SK-N-DZ (cell line): Measurements from ENCODE around the gene LEMD1.
"Not testable (repeated sequence)": the region's sequence is repeated elsewhere in the genome, so short reads cannot be mapped to it uniquely, and the experiment has no call there.

Experiments
- DNase-seq: peaks from one replicate; pipeline ENCODE4 v3.0.0-alpha.2; 2015; ENCODE audit warnings: low spot score

Gene LEMD1

GRCh38 chr1:205447457-205448341 is 25.8 kb upstream of the LEMD1 start:
- DNase-seq, result no peak

- DNase-seq, result no peak
These were observed 25.0 kb upstream of the LEMD1 start for GRCh38 chr1:205446828-205447227.

- DNase-seq, result no peak
These were observed 23.7 kb upstream of the LEMD1 start for GRCh38 chr1:205445646-205445935.

- no peak for DNase-seq
These were observed 23.2 kb upstream of the LEMD1 start for GRCh38 chr1:205444931-205445645.

GRCh38 chr1:205444300-205444930 is 22.6 kb upstream of the LEMD1 start:
- DNase-seq, result no peak

- DNase-seq, result no peak
These were observed 21.9 kb upstream of the LEMD1 start for GRCh38 chr1:205443585-205444299.

- no peak for DNase-seq
These were observed 20.3 kb upstream of the LEMD1 start for GRCh38 chr1:205442051-205442725.

- DNase-seq, result no peak
These were observed 19.8 kb upstream of the LEMD1 start for GRCh38 chr1:205441716-205442050.

GRCh38 chr1:205441318-205441633 is 19.4 kb upstream of the LEMD1 start:
- no peak for DNase-seq

- no peak for DNase-seq
These were observed 18.8 kb upstream of the LEMD1 start for GRCh38 chr1:205440476-205441317.

GRCh38 chr1:205440121-205440475 is 18.2 kb upstream of the LEMD1 start:
- no peak for DNase-seq

- DNase-seq, result peak; percentile 52
These were observed 16.6 kb upstream of the LEMD1 start for GRCh38 chr1:205438213-205439158.

GRCh38 chr1:205437570-205437969 is 15.7 kb upstream of the LEMD1 start:
- DNase-seq, result no peak

- no peak for DNase-seq
These were observed 15.0 kb upstream of the LEMD1 start for GRCh38 chr1:205436776-205437410.

GRCh38 chr1:205435578-205436573 is 14.0 kb upstream of the LEMD1 start:
- peak; percentile 72 for DNase-seq

GRCh38 chr1:205434738-205435137 is 12.9 kb upstream of the LEMD1 start:
- DNase-seq, result peak; percentile 24

GRCh38 chr1:205432692-205433091 is 10.8 kb upstream of the LEMD1 start:
- DNase-seq, result not testable (repeated sequence)

GRCh38 chr1:205432116-205432515 is 10.3 kb upstream of the LEMD1 start:
- DNase-seq, result no peak
